Pancreas (tissue), 10 donors: Measurements from ENCODE around the gene NELFCD. TPM values are rescaled to one million over a fixed set of nuclear protein-coding genes. Genes with fewer than 3 reads are reported as not detected.

ENCODE experiments used
- ATAC-seq, 4 donors: fragments of 200-7000 bp; cut with Tn5 transposase; one replicate each; pipeline versions ENCODE4 v1.8.0 to v1.9.1; 2020; ENCODE audit warnings: mild to moderate bottlenecking in 4 of 4, moderate library complexity in 4 of 4
- DNase-seq, 6 donors: peaks; one replicate each; pipeline ENCODE4 v3.0.0-alpha.2; 2020
- FAIRE-seq: peaks from 2 replicates; lab custom pipeline; 2012; peaks lifted over from hg19 to GRCh38; lab: Jason Lieb, UNC
- H3K27ac ChIP-seq, 4 donors: fragments of 200-600 bp; sonication (generic); 1 replicate in 3 of 4; 2 replicates in 1 of 4; pipeline versions ENCODE4 v1.5.0 to v1.8.0; 2020
- H3K27me3 ChIP-seq, 4 donors: fragments of 200-600 bp; one replicate each; pipeline ENCODE4 v1.8.0; 2021
- H3K36me3 ChIP-seq, 3 donors: fragments of 200-600 bp; sonication (generic) in 1 of 3; one replicate each; pipeline versions ENCODE4 v1.5.0 to v1.8.0; 2020 to 2021
- H3K4me1 ChIP-seq, 3 donors: fragments of 200-600 bp; one replicate each; pipeline ENCODE4 v1.8.0; 2021
- H3K4me3 ChIP-seq, 4 donors: fragments of 200-600 bp; sonication (generic) in 2 of 4; one replicate each; pipeline versions ENCODE4 v1.5.0 to v1.8.0; 2020 to 2021
- H3K9me3 ChIP-seq, 4 donors: fragments of 200-600 bp; one replicate each; pipeline ENCODE4 v1.8.0; 2021
- CTCF ChIP-seq, 4 donors: fragments of 200-600 bp; sonication (generic) in 3 of 4; IDR thresholded peaks; one replicate each; pipeline versions ENCODE4 v1.5.0 to v1.8.0; 2021; ENCODE audit warnings: antibody characterized with exemption in 4 of 4
- WGBS, 2 donors: extraction: QIAGEN DNeasy Blood & Tissue Kit; methylation state at CpG; one replicate each; pipeline ENCODE4 v1.1.7; 2013; 5-methylcytosine and 5-hydroxymethylcytosine counted together
- intact Hi-C, 3 donors: fragments of 100-400 bp; cut with DNase I; formaldehyde crosslinking; loops; one replicate each; pipeline versions ENCODE4 v1.11.1 to v1.14.2; 2022
- polyA plus RNA-seq, 2 donors: library from polyadenylated mRNA; stranded (reverse); fragments of 200-250 nt; gene quantifications; one replicate each; pipeline ENCODE4 v1.2.3, GENCODE V29; 2013
- total RNA-seq, 6 donors: library from RNA; stranded (reverse); fragmentation: NEBNext Ultra II Directional in 4 of 6; extraction: Animal tissue kit (Norgen Biotek cat#: 25700) in 4 of 6; gene quantifications; one replicate each; pipeline versions ENCODE4 v1.2.1 to v1.2.4, GENCODE V29; 2021 to 2023
- donor health status: healthy with polysubstance abuse.
- donor health status: DM: no; HTN: no; CAD: no; lungs with moderate emphysema.
- donor health status: DM: no; HTN: no; CAD: no.
- donor health status: control.
- donor health status: control.
- donor health status: Bipolar disorder and iron deficiency.
- donor health status: DM: yes; HTN: yes; CAD: no.
- donor health status: DM: no; HTN: no; CAD: no.
- donor health status: DM: no; HTN: no; CAD: no.
- donor health status: DM: yes; HTN: yes; CAD: no.

NELFCD gene
- total and polyA plus RNA-seq, 8 donors, result 17.3 to 66.4 (median 29.4) TPM

- FAIRE-seq (no peak), DNase-seq (no peak), ATAC-seq (no peak)
- Histone ChIP-seq H3K9me3 (no peaks in the 10 kb centered on the region), H3K4me1 (peaks cover 12 to 32% (median 16%) of the 10 kb centered on the region in 3 donors), H3K27ac (peak overlapping the region in 2 of 4 donors; percentile 71 to 82), H3K4me3 (peak overlapping the region in 2 of 4 donors; percentile 88 to 94), H3K36me3 (peaks cover 0 to 29% (median 0%) of the 10 kb centered on the region in 3 donors), H3K27me3 (no peaks in the 10 kb centered on the region)
- 94 to 99% methylated on average over 1 of the region's 1 CpG for WGBS, 2 donors
- intact Hi-C loops, result no loop called here
- no peak for TF ChIP-seq CTCF (IDR thresholded peaks at IDR 0.05)
Observed at GRCh38 chr20:59033093-59033492, 52.0 kb downstream of the NELFCD start.

GRCh38 chr20:59033616-59034165 lies 52.6 kb downstream of the NELFCD start:
- DNase-seq (no peak), ATAC-seq (no peak), FAIRE-seq (no peak)
- no peaks in the 10 kb centered on the region for H3K27me3 ChIP-seq
- peaks cover 10 to 28% (median 16%) of the 10 kb centered on the region in 3 donors for H3K4me1 ChIP-seq
- TF ChIP-seq CTCF (IDR thresholded peaks at IDR 0.05), result no peak
- peaks cover 0 to 29% (median 0%) of the 10 kb centered on the region in 3 donors for H3K36me3 ChIP-seq
- intact Hi-C loops, result no loop called here
- no peaks in the 10 kb centered on the region for H3K9me3 ChIP-seq
- no peak overlapping the region for H3K27ac ChIP-seq
- no peak overlapping the region for H3K4me3 ChIP-seq
- 94 to 95% methylated on average over 2 of the region's 2 CpGs for WGBS, 2 donors

GRCh38 chr20:59035381-59035780 lies 54.3 kb downstream of the NELFCD start:
- Histone ChIP-seq H3K4me3 (no peak overlapping the region), H3K36me3 (peaks cover 0 to 29% (median 0%) of the 10 kb centered on the region in 3 donors), H3K27me3 (no peaks in the 10 kb centered on the region), H3K9me3 (no peaks in the 10 kb centered on the region), H3K4me1 (peaks cover 7 to 16% (median 14%) of the 10 kb centered on the region in 3 donors), H3K27ac (no peak overlapping the region)
- DNase-seq, result no peak
- no peak for ATAC-seq
- WGBS, 2 donors, result 92 to 95% methylated on average over 3 of the region's 3 CpGs
- no peak for TF ChIP-seq CTCF (IDR thresholded peaks at IDR 0.05)
- FAIRE-seq, result no peak
- intact Hi-C loops, result no loop called here

GRCh38 chr20:59037386-59037785 lies 56.3 kb downstream of the NELFCD start:
- FAIRE-seq, result no peak
- H3K9me3 ChIP-seq, result no peaks in the 10 kb centered on the region
- intact Hi-C loops, result no loop called here
- H3K4me1 ChIP-seq, result peaks cover 0 to 19% (median 11%) of the 10 kb centered on the region in 3 donors
- no peak for DNase-seq
- no peak for TF ChIP-seq CTCF (IDR thresholded peaks at IDR 0.05)
- peaks cover 0 to 29% (median 0%) of the 10 kb centered on the region in 3 donors for H3K36me3 ChIP-seq
- 94 to 96% methylated on average over 12 of the region's 12 CpGs for WGBS, 2 donors
- ATAC-seq, result no peak
- no peak overlapping the region for H3K27ac ChIP-seq
- no peaks in the 10 kb centered on the region for H3K27me3 ChIP-seq
- no peak overlapping the region for H3K4me3 ChIP-seq

DNA sequence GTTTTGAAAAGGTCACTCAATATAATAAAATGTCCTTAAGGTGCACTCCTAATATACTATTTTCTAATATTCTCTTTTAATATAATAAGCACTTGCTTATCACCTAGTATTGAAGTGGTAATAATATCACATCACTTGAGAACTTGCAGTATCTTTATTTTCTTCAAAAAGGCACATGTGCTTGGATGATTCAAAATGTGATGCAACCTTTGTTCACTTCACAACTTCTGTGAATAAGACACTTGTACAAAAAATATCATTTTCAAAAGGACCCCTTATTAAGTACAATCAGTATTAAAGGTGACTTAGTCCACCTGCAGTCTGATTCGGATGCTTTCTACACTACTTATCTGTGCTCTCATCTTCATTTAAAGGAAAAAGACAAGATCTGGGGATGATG lies 58.2 kb downstream of the NELFCD start:
- ATAC-seq (no peak), DNase-seq (no peak), FAIRE-seq (no peak)
- H3K27me3 ChIP-seq, result no peaks in the 10 kb centered on the region
- peaks cover 4 to 19% (median 8%) of the 10 kb centered on the region in 3 donors for H3K4me1 ChIP-seq
- intact Hi-C loops, result no loop called here
- H3K9me3 ChIP-seq, result no peaks in the 10 kb centered on the region
- WGBS, 2 donors, result 76 to 81% methylated on average over 1 of the region's 1 CpG
- H3K4me3 ChIP-seq, result no peak overlapping the region
- TF ChIP-seq CTCF (IDR thresholded peaks at IDR 0.05), result no peak
- no peak overlapping the region for H3K27ac ChIP-seq
- H3K36me3 ChIP-seq, result peaks cover 0 to 29% (median 0%) of the 10 kb centered on the region in 3 donors
